ENCODE measurements around the gene CBY3.
"Not testable (repeated sequence)": the region's sequence is repeated elsewhere in the genome, so short reads cannot be mapped to it uniquely, and the experiment has no call there.

The CBY3 gene

GRCh38 chr5:179661647-179662046 lies 19.2 kb downstream of the CBY3 start:
- DNase-seq: not testable (repeated sequence)

GRCh38 chr5:179658179-179658856 lies 22.5 kb downstream of the CBY3 start:
- peak; percentile 31 for DNase-seq

- not testable (repeated sequence) for DNase-seq
Measured at GRCh38 chr5:179657302-179658178, 23.3 kb downstream of the CBY3 start.

- DNase-seq: not testable (repeated sequence)
Measured at GRCh38 chr5:179653135-179653534, 27.7 kb downstream of the CBY3 start.

GRCh38 chr5:179650245-179650644 lies 30.6 kb downstream of the CBY3 start:
- DNase-seq: not testable (repeated sequence)

GRCh38 chr5:179649166-179649703 lies 31.6 kb downstream of the CBY3 start:
- DNase-seq: not testable (repeated sequence)

GRCh38 chr5:179648410-179648809 lies 32.4 kb downstream of the CBY3 start:
- DNase-seq: no peak

- DNase-seq: not testable (repeated sequence)
Measured at GRCh38 chr5:179644766-179645165, 36.1 kb downstream of the CBY3 start.

- not testable (repeated sequence) for DNase-seq
Measured at GRCh38 chr5:179643141-179643920, 37.5 kb downstream of the CBY3 start.

GRCh38 chr5:179642626-179643025 lies 38.2 kb downstream of the CBY3 start:
- not testable (repeated sequence) for DNase-seq

- DNase-seq: not testable (repeated sequence)
Measured at GRCh38 chr5:179641745-179642144, 39.1 kb downstream of the CBY3 start.

GRCh38 chr5:179639296-179639695 lies 41.5 kb downstream of the CBY3 start:
- not testable (repeated sequence) for DNase-seq

GRCh38 chr5:179634370-179635172 lies 46.3 kb downstream of the CBY3 start:
- not testable (repeated sequence) for DNase-seq

GRCh38 chr5:179633501-179634369 lies 47.1 kb downstream of the CBY3 start:
- not testable (repeated sequence) for DNase-seq
